ENCODE results near the gene HTT. TPM values are rescaled to one million over a fixed set of nuclear protein-coding genes. Genes with fewer than 3 reads are reported as not detected.
"Not testable (repeated sequence)": the region's sequence is repeated elsewhere in the genome, so short reads cannot be mapped to it uniquely, and the experiment has no call there.

The HTT gene
- total RNA-seq, 2 experiments from 2014 or later: 57.6 to 69.8 TPM

DNA sequence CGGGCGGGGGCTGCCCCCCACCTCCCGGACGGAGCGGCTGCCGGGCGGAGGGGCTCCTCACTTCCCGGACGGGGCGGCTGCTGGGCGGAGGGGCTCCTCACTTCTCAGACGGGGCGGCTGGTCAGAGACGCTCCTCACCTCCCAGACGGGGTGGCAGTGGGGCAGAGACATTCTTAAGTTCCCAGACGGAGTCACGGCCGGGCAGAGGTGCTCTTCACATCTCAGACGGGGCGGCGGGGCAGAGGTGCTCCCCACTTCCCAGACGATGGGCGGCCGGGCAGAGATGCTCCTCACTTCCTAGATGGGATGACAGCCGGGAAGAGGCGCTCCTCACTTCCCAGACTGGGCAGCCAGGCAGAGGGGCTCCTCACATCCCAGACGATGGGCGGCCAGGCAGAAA lies 20.2 kb downstream of the HTT start:
- CTCF ChIA-PET; POLR2A ChIA-PET; H3K27me3 Mint-ChIP-seq; H3K27ac Mint-ChIP-seq; DNase-seq; H3K9me3 Mint-ChIP-seq; H3K4me3 Mint-ChIP-seq; intact Hi-C loops (cut with micrococcal nuclease): not testable (repeated sequence)
- Mint-ChIP-seq H3K4me1 (ENCODE audit: low read depth) (peaks cover 11% of the 10 kb centered on the region), H3K36me3 (peaks cover 20% of the 10 kb centered on the region)

DNA sequence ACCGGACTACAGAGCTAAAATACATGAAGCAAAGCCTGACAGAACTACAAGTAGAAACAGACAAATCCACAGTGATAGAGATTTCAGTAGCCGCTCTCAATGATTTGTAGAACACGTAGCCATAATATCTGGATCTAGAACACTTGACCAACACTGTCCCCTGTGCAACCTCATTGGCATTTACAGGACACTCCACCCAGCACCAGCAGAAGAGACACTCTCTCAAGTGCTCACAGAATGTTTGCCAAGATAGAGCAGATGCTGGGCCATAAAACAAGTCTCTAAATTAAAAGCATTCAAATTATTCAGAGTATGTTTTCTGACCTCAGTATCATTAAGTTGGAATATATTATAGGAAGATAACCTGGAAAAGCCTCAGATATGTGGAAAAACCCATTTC lies 21.7 kb downstream of the HTT start:
- no peaks in the 10 kb centered on the region for H3K27me3 Mint-ChIP-seq
- no peaks in the 10 kb centered on the region for H3K9me3 Mint-ChIP-seq
- no peak overlapping the region for H3K4me3 Mint-ChIP-seq
- ChIA-PET CTCF (interaction anchor here (0.8 kb wide), 1 partner anchor 11 kb away, joined by 3 read pairs; no protein-coding TSS in a partner anchor), POLR2A (no interaction called here)
- intact Hi-C loops (cut with micrococcal nuclease): no loop called here
- peaks cover 17% of the 10 kb centered on the region for H3K36me3 Mint-ChIP-seq
- DNase-seq: no peak
- no peak overlapping the region for H3K27ac Mint-ChIP-seq
- H3K4me1 Mint-ChIP-seq (ENCODE audit: low read depth): peaks cover 8% of the 10 kb centered on the region

DNA sequence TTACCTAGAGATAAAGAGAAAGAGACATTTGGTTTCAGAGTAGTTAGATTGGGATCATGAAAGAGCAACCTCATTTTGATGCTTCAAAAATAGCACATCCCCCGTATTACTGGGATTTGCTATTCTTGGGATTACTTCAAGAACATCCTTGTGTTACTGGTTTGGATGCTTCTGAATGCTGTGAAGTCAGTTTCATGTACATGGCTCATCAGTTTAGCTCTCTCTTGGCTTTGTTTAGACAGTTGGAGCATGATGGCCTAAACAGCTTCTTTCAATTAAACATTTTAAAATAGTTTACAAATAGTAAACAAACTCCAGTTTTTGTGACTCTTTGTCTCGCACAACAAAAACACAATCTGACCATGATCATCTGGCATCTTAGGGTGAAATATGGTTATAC lies 23.9 kb downstream of the HTT start:
- H3K9me3 Mint-ChIP-seq: no peaks in the 10 kb centered on the region
- no peak overlapping the region for H3K27ac Mint-ChIP-seq
- intact Hi-C loops (cut with micrococcal nuclease): no loop called here
- no peak overlapping the region for H3K4me3 Mint-ChIP-seq
- H3K27me3 Mint-ChIP-seq: no peaks in the 10 kb centered on the region
- CTCF ChIA-PET: interaction anchor here (1.6 kb wide), 1 partner anchor 9 kb away, joined by 9 read pairs; no protein-coding TSS in a partner anchor
- peaks cover 23% of the 10 kb centered on the region for H3K36me3 Mint-ChIP-seq
- H3K4me1 Mint-ChIP-seq (ENCODE audit: low read depth): peaks cover 3% of the 10 kb centered on the region
- POLR2A ChIA-PET: no interaction called here
- DNase-seq: no peak

DNA sequence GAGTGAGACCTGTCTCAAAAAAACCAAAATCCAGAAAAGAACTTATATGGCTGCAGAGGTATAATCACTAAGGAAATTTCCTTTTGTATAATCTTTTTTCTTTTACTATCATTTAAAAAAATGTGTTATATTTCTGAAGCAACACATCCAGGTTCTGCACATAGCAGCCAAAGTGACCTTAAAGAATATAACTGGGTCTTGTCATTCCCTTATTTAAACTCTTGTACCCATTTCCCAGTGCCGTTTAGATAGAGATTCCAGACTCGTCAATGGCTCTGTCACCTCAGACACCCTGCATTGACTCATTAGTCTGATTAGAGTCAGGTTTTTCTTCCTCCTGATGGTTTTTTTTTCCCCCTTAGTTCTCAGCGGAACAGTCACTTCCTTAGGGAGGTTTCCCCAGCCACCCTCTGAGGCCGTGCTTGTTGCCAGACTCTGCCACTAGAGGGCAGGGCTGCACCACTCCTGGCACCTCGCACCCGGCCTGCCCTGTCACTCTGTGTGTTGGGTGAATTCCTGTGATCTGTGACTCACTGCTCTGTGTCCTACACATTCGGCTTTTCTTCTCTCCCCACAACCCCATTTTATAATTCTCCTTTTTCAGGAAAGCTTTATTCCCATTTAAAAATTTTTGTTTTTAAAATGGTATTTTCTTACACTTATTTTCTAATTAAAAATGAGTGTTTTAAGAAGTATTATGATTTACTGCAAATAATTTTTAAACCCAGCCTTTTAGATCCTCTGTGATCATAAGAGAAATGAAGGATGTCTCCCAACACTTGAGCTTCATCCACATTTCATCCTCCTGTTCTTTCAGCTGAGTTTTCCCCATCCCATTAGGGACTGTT lies 32.1 kb downstream of the HTT start:
- POLR2A ChIA-PET: no interaction called here
- Mint-ChIP-seq H3K36me3 (peaks cover 36% of the 10 kb centered on the region), H3K9me3 (no peaks in the 10 kb centered on the region), H3K4me3 (no peak overlapping the region), H3K27me3 (no peaks in the 10 kb centered on the region), H3K4me1 (ENCODE audit: low read depth) (peaks cover 12% of the 10 kb centered on the region), H3K27ac (peak overlapping the region; percentile 42)
- DNase-seq: peak; percentile 96
- intact Hi-C loops (cut with micrococcal nuclease): loop anchor here (1.0 kb wide), 3 partner anchors 59 to 337 kb away; no protein-coding TSS in a partner anchor
- CTCF ChIA-PET: interaction anchor here (0.6 to 2.4 kb wide), 31 partner anchors 8 to 774 kb away, joined by 3 to 12 read pairs (median 4); partner anchors contain the start of genes GRK4 and NOP14

DNA sequence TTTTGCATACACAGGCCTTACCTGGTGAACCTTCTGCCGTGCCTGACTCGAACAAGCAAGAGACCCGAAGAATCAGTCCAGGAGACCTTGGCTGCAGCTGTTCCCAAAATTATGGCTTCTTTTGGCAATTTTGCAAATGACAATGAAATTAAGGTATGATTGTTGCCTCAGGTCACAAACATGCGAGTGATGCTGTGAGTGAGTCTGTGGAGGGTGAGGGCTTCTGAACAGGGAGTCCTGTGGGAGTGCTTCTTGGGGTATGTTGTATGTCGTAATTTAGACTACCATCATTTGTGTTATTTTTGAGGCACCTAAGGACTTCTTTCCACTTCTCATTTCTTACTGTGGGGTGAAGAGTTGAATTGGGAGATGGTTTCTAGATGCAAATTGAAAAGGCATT lies 32.8 kb downstream of the HTT start:
- Mint-ChIP-seq H3K4me1 (ENCODE audit: low read depth) (peaks cover 12% of the 10 kb centered on the region), H3K4me3 (no peak overlapping the region), H3K36me3 (peaks cover 40% of the 10 kb centered on the region), H3K9me3 (no peaks in the 10 kb centered on the region), H3K27ac (no peak overlapping the region), H3K27me3 (no peaks in the 10 kb centered on the region)
- no peak for DNase-seq
- CTCF ChIA-PET: interaction anchor here (0.6 to 2.4 kb wide), 31 partner anchors 8 to 774 kb away, joined by 3 to 12 read pairs (median 4); partner anchors contain the start of genes GRK4 and NOP14
- intact Hi-C loops (cut with micrococcal nuclease): no loop called here
- POLR2A ChIA-PET: no interaction called here

DNA sequence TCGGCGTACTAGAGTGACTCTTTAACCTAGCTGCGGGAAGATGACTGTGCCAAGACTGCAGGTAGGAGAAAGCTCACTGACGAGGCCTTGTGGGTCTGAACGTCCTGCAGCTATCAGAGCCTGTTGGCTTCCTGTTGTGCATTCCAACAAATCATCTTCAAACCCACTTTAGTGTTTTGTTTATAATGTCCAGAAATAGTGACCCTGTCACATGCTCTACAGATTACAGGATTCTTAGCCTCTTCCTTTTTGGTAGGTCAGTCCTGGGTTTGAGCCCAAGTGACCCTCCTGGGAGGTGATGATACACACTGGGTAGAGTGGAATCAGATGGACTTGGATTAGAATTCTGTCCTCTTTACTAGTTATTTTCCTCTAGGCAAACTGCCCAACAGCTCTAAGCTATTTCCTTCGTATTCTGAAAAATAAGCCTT lies 33.2 kb downstream of the HTT start:
- Mint-ChIP-seq H3K4me1 (ENCODE audit: low read depth) (peaks cover 12% of the 10 kb centered on the region), H3K27ac (no peak overlapping the region), H3K36me3 (peaks cover 40% of the 10 kb centered on the region), H3K27me3 (no peaks in the 10 kb centered on the region), H3K9me3 (no peaks in the 10 kb centered on the region), H3K4me3 (no peak overlapping the region)
- CTCF ChIA-PET: interaction anchor here (0.7 to 2.4 kb wide), 17 partner anchors 10 to 336 kb away, joined by 3 to 12 read pairs (median 5); partner anchors contain the start of genes GRK4 and NOP14
- POLR2A ChIA-PET: no interaction called here
- intact Hi-C loops (cut with micrococcal nuclease): no loop called here
- no peak for DNase-seq

DNA sequence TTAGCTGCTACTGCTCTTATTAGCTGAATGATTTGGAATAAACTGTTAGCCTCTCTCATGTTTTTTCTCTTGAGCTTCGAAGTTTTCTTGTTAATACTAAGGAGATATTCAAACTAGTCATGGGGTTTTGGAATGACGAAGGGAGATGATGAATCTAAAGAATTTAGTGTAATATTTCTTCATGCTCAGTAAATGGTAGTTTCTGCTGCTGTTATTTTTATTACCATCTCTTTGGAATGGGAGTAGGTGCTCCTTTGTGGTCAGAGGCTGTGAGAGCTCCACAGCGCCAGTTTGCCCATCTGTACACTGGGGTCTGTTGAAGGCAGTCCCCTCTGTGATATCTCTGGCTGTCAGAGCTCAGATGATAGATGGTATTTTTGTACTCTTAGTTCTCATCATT lies 33.7 kb downstream of the HTT start:
- no peaks in the 10 kb centered on the region for H3K27me3 Mint-ChIP-seq
- peaks cover 12% of the 10 kb centered on the region for H3K4me1 Mint-ChIP-seq (ENCODE audit: low read depth)
- intact Hi-C loops (cut with micrococcal nuclease): no loop called here
- no peak for DNase-seq
- CTCF ChIA-PET: interaction anchor here (0.9 to 2.4 kb wide), 7 partner anchors 10 to 335 kb away, joined by 3 to 12 read pairs (median 6); no protein-coding TSS in a partner anchor
- POLR2A ChIA-PET: no interaction called here
- no peaks in the 10 kb centered on the region for H3K9me3 Mint-ChIP-seq
- H3K4me3 Mint-ChIP-seq: no peak overlapping the region
- no peak overlapping the region for H3K27ac Mint-ChIP-seq
- H3K36me3 Mint-ChIP-seq: peaks cover 39% of the 10 kb centered on the region

DNA sequence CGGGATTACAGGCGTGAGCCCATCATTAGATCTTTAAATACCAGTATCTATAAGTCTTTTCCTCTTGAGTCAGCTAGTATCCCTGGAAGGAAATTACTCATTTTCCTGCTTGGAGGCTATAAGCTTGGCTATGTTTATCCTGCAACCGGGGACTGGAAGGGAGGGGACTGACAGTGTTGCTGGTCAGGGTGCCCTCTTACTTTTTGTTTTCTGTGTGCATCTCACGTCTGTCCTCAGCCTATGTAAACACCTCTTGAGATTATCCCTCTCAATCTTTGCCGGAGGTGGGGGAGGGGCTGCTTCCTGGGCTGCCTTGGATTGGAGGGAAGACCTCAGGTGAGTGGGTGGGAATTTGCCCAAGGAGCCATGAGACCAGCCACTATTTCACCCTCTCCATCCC lies 37.0 kb downstream of the HTT start:
- H3K36me3 Mint-ChIP-seq: peaks cover 52% of the 10 kb centered on the region
- ChIA-PET POLR2A (no interaction called here), CTCF (interaction anchor here (1.2 kb wide), 1 partner anchor 25 kb away, joined by 3 read pairs; no protein-coding TSS in a partner anchor)
- no peaks in the 10 kb centered on the region for H3K27me3 Mint-ChIP-seq
- H3K27ac Mint-ChIP-seq: no peak overlapping the region
- no peaks in the 10 kb centered on the region for H3K9me3 Mint-ChIP-seq
- intact Hi-C loops (cut with micrococcal nuclease): no loop called here
- no peak for DNase-seq
- H3K4me3 Mint-ChIP-seq: no peak overlapping the region
- H3K4me1 Mint-ChIP-seq (ENCODE audit: low read depth): peaks cover 8% of the 10 kb centered on the region

DNA sequence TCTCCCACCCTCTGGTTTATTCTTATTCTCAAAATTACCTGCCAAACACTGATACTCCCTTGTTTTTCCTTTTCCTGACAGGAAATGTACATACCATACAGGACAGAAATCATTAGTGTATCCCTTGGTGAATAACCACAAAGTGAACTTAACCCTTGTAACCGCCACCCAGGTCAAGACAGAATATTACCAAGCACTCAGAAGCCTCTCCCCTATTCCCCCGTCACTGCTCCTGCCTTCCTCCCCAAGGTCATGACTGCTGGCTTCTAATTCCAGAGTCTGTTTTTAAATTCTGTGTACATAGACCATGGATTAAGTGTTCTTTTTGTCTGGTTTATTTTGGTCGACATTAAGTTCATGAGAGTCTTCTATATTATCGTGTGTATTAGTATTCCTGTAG lies 37.7 kb downstream of the HTT start:
- Mint-ChIP-seq H3K4me1 (ENCODE audit: low read depth) (peaks cover 2% of the 10 kb centered on the region), H3K36me3 (peaks cover 50% of the 10 kb centered on the region), H3K27ac (no peak overlapping the region), H3K4me3 (no peak overlapping the region), H3K27me3 (no peaks in the 10 kb centered on the region), H3K9me3 (no peaks in the 10 kb centered on the region)
- CTCF ChIA-PET: interaction anchor here (0.6 to 1.4 kb wide), 2 partner anchors 24 to 332 kb away, joined by 3 read pairs; no protein-coding TSS in a partner anchor
- POLR2A ChIA-PET: no interaction called here
- intact Hi-C loops (cut with micrococcal nuclease): no loop called here
- DNase-seq: no peak

DNA sequence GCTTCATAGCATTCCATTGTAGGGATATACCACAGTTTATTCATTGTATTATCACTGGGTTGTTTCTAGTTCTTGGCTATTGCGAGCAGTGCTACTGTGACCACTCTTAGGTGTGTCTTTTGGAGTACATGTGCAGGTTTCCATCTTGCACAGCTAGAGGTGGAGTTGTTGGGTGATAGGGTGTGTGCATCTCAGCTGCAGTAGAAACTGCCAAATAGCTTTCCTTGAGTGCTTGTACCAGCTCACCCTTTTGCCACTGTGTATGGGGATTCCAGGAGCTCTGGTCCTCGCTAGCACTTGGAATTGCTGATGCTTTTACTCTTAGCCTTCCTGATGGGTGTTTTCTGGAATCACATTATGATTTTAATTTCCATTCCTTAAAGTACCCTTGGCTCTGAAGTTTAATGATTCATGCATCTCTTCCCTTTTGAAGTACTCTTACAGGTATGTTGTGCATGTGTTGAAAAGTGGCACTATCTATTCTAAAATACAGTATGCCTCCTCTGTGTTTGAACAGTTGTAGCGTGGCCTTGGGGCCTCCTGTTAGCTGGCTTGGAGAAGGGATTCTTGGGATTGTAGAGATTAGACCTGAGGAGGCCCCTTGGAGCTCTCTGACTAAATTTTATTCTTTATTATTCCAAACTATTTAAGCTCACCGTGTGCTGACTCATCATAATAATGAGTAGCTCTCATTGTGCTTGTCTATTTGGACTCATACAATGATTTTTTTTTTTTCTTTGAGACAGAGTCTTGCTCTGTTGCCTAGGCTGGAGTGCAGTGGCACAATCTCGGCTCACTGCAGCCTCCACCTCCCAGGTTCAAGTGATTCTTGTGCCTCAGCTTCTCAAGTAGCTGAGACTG lies 38.4 kb downstream of the HTT start:
- CTCF ChIA-PET: interaction anchor here (0.6 to 1.4 kb wide), 3 partner anchors 23 to 331 kb away, joined by 3 read pairs; no protein-coding TSS in a partner anchor
- Mint-ChIP-seq H3K4me1 (ENCODE audit: low read depth) (peaks cover 2% of the 10 kb centered on the region), H3K27ac (no peak overlapping the region), H3K9me3 (no peaks in the 10 kb centered on the region), H3K27me3 (no peaks in the 10 kb centered on the region), H3K4me3 (no peak overlapping the region), H3K36me3 (peaks cover 45% of the 10 kb centered on the region)
- POLR2A ChIA-PET: interaction anchor here (0.6 kb wide), 1 partner anchor 209 kb away, joined by 6 read pairs; no protein-coding TSS in a partner anchor
- no peak for DNase-seq
- intact Hi-C loops (cut with micrococcal nuclease): no loop called here

DNA sequence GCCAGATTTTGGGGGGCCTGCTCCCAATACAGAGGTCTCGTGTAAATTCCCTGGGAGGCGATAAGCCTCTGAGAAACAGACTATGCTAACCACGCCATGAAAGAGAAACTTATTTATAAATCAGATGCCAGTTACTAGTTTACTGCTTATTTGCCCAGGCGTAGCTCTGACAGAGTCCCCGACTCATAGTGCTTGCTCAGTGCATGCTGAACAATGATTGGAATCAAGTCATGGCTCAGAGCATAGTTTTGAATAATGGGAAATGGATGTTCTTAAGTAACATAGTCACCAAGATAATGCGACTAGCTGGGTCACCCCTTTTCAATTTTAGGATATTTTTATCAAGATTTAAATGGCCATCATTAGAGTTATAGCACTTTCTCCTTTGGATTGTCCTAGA lies 39.9 kb downstream of the HTT start:
- CTCF ChIA-PET: no interaction called here

More for the DNA sequence above, 39.9 kb downstream of the HTT start:
- H3K36me3 Mint-ChIP-seq: peaks cover 45% of the 10 kb centered on the region
- no peaks in the 10 kb centered on the region for H3K27me3 Mint-ChIP-seq
- DNase-seq: no peak
- peaks cover 2% of the 10 kb centered on the region for H3K4me1 Mint-ChIP-seq (ENCODE audit: low read depth)
- no peak overlapping the region for H3K4me3 Mint-ChIP-seq
- H3K9me3 Mint-ChIP-seq: no peaks in the 10 kb centered on the region
- POLR2A ChIA-PET: no interaction called here
- no peak overlapping the region for H3K27ac Mint-ChIP-seq
- intact Hi-C loops (cut with micrococcal nuclease): no loop called here
